ENCODE measurements around the gene C11orf21. TPM values are rescaled to one million over a fixed set of nuclear protein-coding genes. Genes with fewer than 3 reads are reported as not detected.

C11orf21 gene
- total and polyA plus RNA-seq, 9 donors: 0.12 to 0.75 (median 0.35) TPM; not detected in 2

- no peak overlapping the region for H3K4me3 ChIP-seq
- TF ChIP-seq EP300 (IDR thresholded peaks at IDR 0.05) (no peak), POLR2A (IDR thresholded peaks at IDR 0.05) (no peak), CTCF (IDR thresholded peaks at IDR 0.05) (no peak)
- peaks cover 9% of the 10 kb centered on the region for H3K4me1 ChIP-seq (ENCODE audit: insufficient read depth)
- intact Hi-C loops (cut with DNase I): no loop called here
- peak in 3 of 5 donors; percentile 8 to 24 (median 8) for DNase-seq
- H3K9me3 ChIP-seq: no peaks in the 10 kb centered on the region
- no peaks in the 10 kb centered on the region for H3K36me3 ChIP-seq
- WGBS, 3 donors: 92% methylated on average over 30 of the region's 30 CpGs
- no peak overlapping the region for H3K27ac ChIP-seq
- H3K27me3 ChIP-seq: peaks cover 4% of the 10 kb centered on the region
Measured at GRCh38 chr11:2275334-2276279, 26.1 kb downstream of the C11orf21 start.

- H3K4me1 ChIP-seq (ENCODE audit: insufficient read depth): peaks cover 11% of the 10 kb centered on the region
- H3K36me3 ChIP-seq: no peaks in the 10 kb centered on the region
- peaks cover 4% of the 10 kb centered on the region for H3K27me3 ChIP-seq
- 78 to 88% (median 78%) methylated on average over 12 of the region's 12 CpGs for WGBS, 3 donors
- intact Hi-C loops (cut with DNase I): no loop called here
- no peak overlapping the region for H3K27ac ChIP-seq
- TF ChIP-seq POLR2A (IDR thresholded peaks at IDR 0.05) (no peak), CTCF (IDR thresholded peaks at IDR 0.05) (no peak), EP300 (IDR thresholded peaks at IDR 0.05) (no peak)
- peak in 1 of 5 donors; percentile 2 for DNase-seq
- H3K9me3 ChIP-seq: no peaks in the 10 kb centered on the region
- no peak overlapping the region for H3K4me3 ChIP-seq
Measured at GRCh38 chr11:2273771-2274170, 27.9 kb downstream of the C11orf21 start.

DNA sequence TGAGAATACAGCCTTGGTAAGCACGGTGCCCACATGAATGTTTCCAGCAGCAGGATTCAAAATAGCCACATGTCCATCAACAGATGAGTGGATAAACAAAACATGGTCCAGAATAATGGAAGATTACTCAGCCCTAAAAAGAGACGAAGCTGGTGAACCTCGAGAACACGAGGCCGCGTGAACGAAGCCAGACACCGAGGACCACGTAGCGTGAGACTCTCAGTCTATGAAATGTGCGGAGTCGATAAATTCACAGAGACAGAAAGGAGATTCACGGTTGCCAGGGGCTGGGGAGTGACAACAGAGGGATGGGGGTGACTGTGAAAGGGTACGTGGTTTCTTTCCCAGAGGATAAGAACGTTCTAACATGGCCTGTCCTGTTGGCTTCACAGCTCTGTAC, 28.4 kb downstream of the C11orf21 start:
- intact Hi-C loops (cut with DNase I): no loop called here
- Histone ChIP-seq H3K4me3 (no peak overlapping the region), H3K27ac (no peak overlapping the region), H3K27me3 (peaks cover 4% of the 10 kb centered on the region), H3K36me3 (no peaks in the 10 kb centered on the region), H3K4me1 (ENCODE audit: insufficient read depth) (peaks cover 11% of the 10 kb centered on the region), H3K9me3 (no peaks in the 10 kb centered on the region)
- no peak for TF ChIP-seq CTCF (IDR thresholded peaks at IDR 0.05)
- no peak for TF ChIP-seq EP300 (IDR thresholded peaks at IDR 0.05)
- no peak for TF ChIP-seq POLR2A (IDR thresholded peaks at IDR 0.05)
- peak in 1 of 5 donors; percentile 4 for DNase-seq
- 87 to 90% (median 89%) methylated on average over 15 of the region's 15 CpGs for WGBS, 3 donors

DNA sequence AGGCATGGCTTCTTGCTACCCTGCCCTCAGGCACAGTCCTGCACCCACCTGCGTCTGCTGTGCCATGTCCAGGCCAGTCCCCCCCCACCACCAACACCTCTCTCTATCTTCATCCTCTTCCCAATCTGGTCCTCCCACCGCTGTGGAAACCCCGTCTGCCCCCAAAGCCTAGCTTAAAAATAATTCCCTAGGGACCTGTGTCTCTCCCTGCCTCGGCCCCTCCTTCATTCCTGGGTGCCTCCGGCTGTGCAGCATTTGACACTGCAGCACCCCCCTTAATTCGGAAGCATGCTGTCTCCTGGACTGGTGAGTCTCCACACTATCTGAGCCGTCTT, 28.8 kb downstream of the C11orf21 start:
- Histone ChIP-seq H3K36me3 (no peaks in the 10 kb centered on the region), H3K27me3 (peaks cover 4% of the 10 kb centered on the region), H3K4me1 (ENCODE audit: insufficient read depth) (peaks cover 10% of the 10 kb centered on the region), H3K4me3 (no peak overlapping the region), H3K9me3 (no peaks in the 10 kb centered on the region), H3K27ac (no peak overlapping the region)
- DNase-seq: peak in 2 of 5 donors; percentile 10 to 13
- intact Hi-C loops (cut with DNase I): no loop called here
- TF ChIP-seq CTCF (IDR thresholded peaks at IDR 0.05): no peak
- TF ChIP-seq EP300 (IDR thresholded peaks at IDR 0.05): no peak
- no peak for TF ChIP-seq POLR2A (IDR thresholded peaks at IDR 0.05)
- 85 to 92% (median 85%) methylated on average over 7 of the region's 7 CpGs for WGBS, 3 donors

Measured in ovary (tissue), 9 donors.